Heart left ventricle (tissue), 16 donors: ENCODE results near the gene SLC6A20. TPM values are rescaled to one million over a fixed set of nuclear protein-coding genes. Genes with fewer than 3 reads are reported as not detected.

Experiments
- ATAC-seq, 4 donors: fragments of 200-7000 bp; cut with Tn5 transposase; one replicate each; pipeline ENCODE4 v1.9.1; 2020 to 2022; ENCODE audit warnings: moderate library complexity in 4 of 4, mild to moderate bottlenecking in 3 of 4, moderate number of reproducible peaks in 1 of 4
- DNase-seq, 5 donors: peaks; one replicate each; pipeline ENCODE4 v3.0.0-alpha.2; 2020
- H3K27ac ChIP-seq, 12 donors: fragments of 200-600 bp; sonication (generic) in 4 of 12; one replicate each; pipeline versions ENCODE4 v1.5.0 to v1.8.0; 2016 to 2022; ENCODE audit warnings: mild to moderate bottlenecking in 2 of 12
- H3K27me3 ChIP-seq, 9 donors: fragments of 200-600 bp; sonication (generic) in 2 of 9; one replicate each; pipeline versions ENCODE4 v1.5.1 to v1.8.0; 2016 to 2022; ENCODE audit warnings: mild to moderate bottlenecking in 3 of 9
- H3K36me3 ChIP-seq, 9 donors: fragments of 200-600 bp; sonication (generic) in 2 of 9; one replicate each; pipeline versions ENCODE4 v1.5.0 to v1.8.0; 2018 to 2022; ENCODE audit warnings: mild to moderate bottlenecking in 2 of 9
- H3K4me1 ChIP-seq, 12 donors: fragments of 200-600 bp; sonication (generic) in 4 of 12; one replicate each; pipeline versions ENCODE4 v1.5.0 to v1.8.0; 2016 to 2022; ENCODE audit warnings: mild to moderate bottlenecking in 3 of 12
- H3K4me3 ChIP-seq, 12 donors: fragments of 200-600 bp; sonication (generic) in 4 of 12; one replicate each; pipeline versions ENCODE4 v1.5.0 to v1.8.0; 2017 to 2022; ENCODE audit warnings: mild to moderate bottlenecking in 9 of 12, moderate library complexity in 4 of 12
- H3K9me3 ChIP-seq, 12 donors: fragments of 200-600 bp; sonication (generic) in 4 of 12; one replicate each; pipeline versions ENCODE4 v1.5.0 to v1.8.0; 2016 to 2022; ENCODE audit warnings: mild to moderate bottlenecking in 1 of 12
- CTCF ChIP-seq, 12 donors: fragments of 200-600 bp; sonication (generic) in 4 of 12; IDR thresholded peaks; one replicate each; pipeline versions ENCODE4 v1.5.0 to v1.8.0; 2018 to 2022; ENCODE audit warnings: antibody characterized with exemption in 12 of 12, mild to moderate bottlenecking in 5 of 12
- POLR2A ChIP-seq, 2 donors: fragments of 450-650 bp; IDR thresholded peaks; one replicate each; pipeline ENCODE4 v1.6.1; 2017; ENCODE audit warnings: antibody characterized with exemption in 2 of 2, mild to moderate bottlenecking in 2 of 2, moderate library complexity in 2 of 2
- WGBS, 4 donors: extraction: QIAGEN DNeasy Blood & Tissue Kit in 2 of 4; methylation state at CpG; one replicate each; pipeline versions ENCODE4 v1.1.5 to v1.1.7; 2013 to 2018; 5-methylcytosine and 5-hydroxymethylcytosine counted together
- intact Hi-C, 10 donors: fragments of 100-400 bp; cut with DNase I; formaldehyde crosslinking; loops; one replicate each; pipeline versions ENCODE4 v1.11.1 to v1.14.2; 2022
- polyA plus RNA-seq, 2 donors: library from polyadenylated mRNA; stranded (reverse); fragments of 200-250 nt; gene quantifications; one replicate each; pipeline ENCODE4 v1.2.3, GENCODE V29; 2013
- total RNA-seq, 9 donors: library from RNA; depleted of rRNA in 2 of 9; stranded (reverse); fragments of >200 nt in 2 of 9; fragmentation: NEBNext Ultra II Directional in 3 of 9; extraction: Animal tissue kit (Norgen Biotek cat#: 25700) in 3 of 9; gene quantifications; one replicate each; pipeline versions ENCODE4 v1.1.0 to v1.2.4, GENCODE V29; 2016 to 2023
- donor health status: ischemic (EF 13 %, LVEDD 7.1; RV severe dilation, severe dysfunction).
- donor health status: healthy with polysubstance abuse.
- donor health status: DM: no; HTN: yes; CAD: no.
- donor health status: DM: no; HTN: no; CAD: no.
- donor health status: ischemic (EF 25% LVEDD 6.9; RV normal size, moderate dysfunction).
- donor health status: ischemic (EF 25% LVEDD 5.7; RV mildly dilated, moderate dysfunction).
- donor health status: healthy.
- donor health status: DM: yes; HTN: yes; CAD: no.
- donor health status: ischemic (EF 35%, LVEDD 5.7; RV mildly dilated, moderate dysfunction).
- donor health status: nonischemic (EF 11% LVEDD 7.7; RV severe dilation, severe dysfunction).
- donor health status: DM: yes; HTN: yes; CAD: no.
- donor health status: PGD.
- donor health status: ischemic (EF 29% LVEDD 5.4; RV normal size, mild dysfunction).
- donor health status: nonischemic (EF 23%, LVEDD 6.1; RV moderate dilation, normal function).

Gene SLC6A20
- total and polyA plus RNA-seq, 11 donors, result 0.12 to 0.59 (median 0.19) TPM; not detected in 8

- Histone ChIP-seq H3K4me3 (no peak overlapping the region), H3K27me3 (no peaks in the 10 kb centered on the region), H3K9me3 (no peaks in the 10 kb centered on the region), H3K36me3 (peaks cover 0 to 100% (median 97%) of the 10 kb centered on the region in 9 donors), H3K4me1 (peaks cover 0 to 10% (median 0%) of the 10 kb centered on the region in 12 donors), H3K27ac (no peak overlapping the region)
- ATAC-seq (no peak), DNase-seq (no peak)
- intact Hi-C loops, result no loop called here
- TF ChIP-seq CTCF (IDR thresholded peaks at IDR 0.05) (no peak), POLR2A (IDR thresholded peaks at IDR 0.05) (no peak)
- 70 to 76% (median 75%) methylated on average over 6 of the region's 6 CpGs for WGBS, 4 donors
These were observed 54.4 kb downstream of the SLC6A20 start for GRCh38 chr3:45741742-45742460.

- Histone ChIP-seq H3K4me3 (no peak overlapping the region), H3K9me3 (no peaks in the 10 kb centered on the region), H3K4me1 (peaks cover 0 to 10% (median 0%) of the 10 kb centered on the region in 12 donors), H3K36me3 (peaks cover 0 to 100% (median 98%) of the 10 kb centered on the region in 9 donors), H3K27ac (no peak overlapping the region), H3K27me3 (no peaks in the 10 kb centered on the region)
- DNase-seq, result no peak
- intact Hi-C loops, result no loop called here
- ATAC-seq, result no peak
- TF ChIP-seq POLR2A (IDR thresholded peaks at IDR 0.05) (no peak), CTCF (IDR thresholded peaks at IDR 0.05) (no peak)
These were observed 55.1 kb downstream of the SLC6A20 start for GRCh38 chr3:45741247-45741646.

- H3K27ac ChIP-seq, result no peak overlapping the region
- peaks cover 0 to 10% (median 0%) of the 10 kb centered on the region in 12 donors for H3K4me1 ChIP-seq
- 83 to 94% (median 86%) methylated on average over 2 of the region's 2 CpGs for WGBS, 4 donors
- TF ChIP-seq POLR2A (IDR thresholded peaks at IDR 0.05) (no peak), CTCF (IDR thresholded peaks at IDR 0.05) (no peak)
- H3K27me3 ChIP-seq, result no peaks in the 10 kb centered on the region
- intact Hi-C loops, result no loop called here
- H3K4me3 ChIP-seq, result no peak overlapping the region
- H3K36me3 ChIP-seq, result peaks cover 0 to 100% (median 98%) of the 10 kb centered on the region in 9 donors
- no peak for DNase-seq
- ATAC-seq, result no peak
- no peaks in the 10 kb centered on the region for H3K9me3 ChIP-seq
These were observed 56.3 kb downstream of the SLC6A20 start for GRCh38 chr3:45739991-45740390.

GRCh38 chr3:45737234-45737633 lies 59.1 kb downstream of the SLC6A20 start:
- ATAC-seq, result peak in 1 of 4 donors; percentile 32
- Histone ChIP-seq H3K4me3 (no peak overlapping the region), H3K27me3 (no peaks in the 10 kb centered on the region), H3K36me3 (peaks cover 0 to 100% (median 96%) of the 10 kb centered on the region in 9 donors), H3K27ac (no peak overlapping the region), H3K9me3 (no peaks in the 10 kb centered on the region), H3K4me1 (peaks cover 0 to 9% (median 0%) of the 10 kb centered on the region in 12 donors)
- no peak for DNase-seq
- TF ChIP-seq POLR2A (IDR thresholded peaks at IDR 0.05), result no peak
- TF ChIP-seq CTCF (IDR thresholded peaks at IDR 0.05), result no peak
- WGBS, 4 donors, result 79 to 90% (median 84%) methylated on average over 2 of the region's 2 CpGs
- intact Hi-C loops, result no loop called here
